Heart left ventricle (tissue), 13 donors: ENCODE measurements around the gene SLC4A4.

Experiments
- POLR2A ChIP-seq, 2 donors: fragments of 450-650 bp; IDR thresholded peaks; one replicate each; pipeline ENCODE4 v1.6.1; 2017; ENCODE audit warnings: antibody characterized with exemption in 2 of 2, mild to moderate bottlenecking in 2 of 2, moderate library complexity in 2 of 2
- TF ChIP-seq, protein P1 (sequence below), 12 donors: fragments of 200-600 bp; sonication (generic) in 4 of 12; IDR thresholded peaks; one replicate each; pipeline versions ENCODE4 v1.5.0 to v1.8.0; 2018 to 2022; ENCODE audit warnings: antibody characterized with exemption in 12 of 12, mild to moderate bottlenecking in 5 of 12
- donor health status: ischemic (EF 13 %, LVEDD 7.1; RV severe dilation, severe dysfunction).
- donor health status: DM: no; HTN: yes; CAD: no.
- donor health status: DM: no; HTN: no; CAD: no.
- donor health status: ischemic (EF 25% LVEDD 6.9; RV normal size, moderate dysfunction).
- donor health status: ischemic (EF 25% LVEDD 5.7; RV mildly dilated, moderate dysfunction).
- donor health status: ischemic (EF 35%, LVEDD 5.7; RV mildly dilated, moderate dysfunction).
- donor health status: nonischemic (EF 11% LVEDD 7.7; RV severe dilation, severe dysfunction).
- donor health status: DM: yes; HTN: yes; CAD: no.
- donor health status: PGD.
- donor health status: ischemic (EF 29% LVEDD 5.4; RV normal size, mild dysfunction).
- donor health status: nonischemic (EF 23%, LVEDD 6.1; RV moderate dilation, normal function).

DNA sequence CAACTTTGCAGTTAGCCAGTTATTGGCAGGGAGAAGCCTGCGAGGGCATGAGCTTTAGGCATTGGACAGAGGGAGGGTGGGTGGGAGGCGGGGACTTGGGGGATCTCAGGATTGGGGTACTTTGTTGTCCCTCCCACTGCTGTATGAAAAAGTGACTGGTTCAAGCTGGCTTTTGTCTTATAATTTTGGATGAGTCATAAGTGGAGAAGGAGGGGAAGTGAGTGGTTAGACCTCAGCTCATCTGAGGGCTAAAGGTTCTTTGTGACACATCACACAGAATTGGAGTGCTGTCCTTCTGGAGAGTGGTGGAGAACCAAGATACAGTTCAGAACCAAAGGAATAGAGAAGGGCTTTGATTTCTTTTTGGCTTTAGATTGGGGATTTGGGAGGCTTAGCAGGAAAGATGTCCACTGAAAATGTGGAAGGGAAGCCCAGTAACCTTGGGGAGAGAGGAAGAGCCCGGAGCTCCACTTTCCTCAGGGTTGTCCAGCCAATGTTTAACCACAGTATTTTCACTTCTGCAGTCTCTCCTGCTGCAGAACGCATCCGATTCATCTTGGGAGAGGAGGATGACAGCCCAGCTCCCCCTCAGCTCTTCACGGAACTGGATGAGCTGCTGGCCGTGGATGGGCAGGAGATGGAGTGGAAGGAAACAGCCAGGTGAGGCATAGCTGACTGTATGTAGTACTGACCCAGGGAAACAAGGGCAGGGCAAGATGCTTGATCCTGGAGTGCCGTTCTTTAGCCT lies at the start of gene SLC4A4:
- TF ChIP-seq, protein P1, sequence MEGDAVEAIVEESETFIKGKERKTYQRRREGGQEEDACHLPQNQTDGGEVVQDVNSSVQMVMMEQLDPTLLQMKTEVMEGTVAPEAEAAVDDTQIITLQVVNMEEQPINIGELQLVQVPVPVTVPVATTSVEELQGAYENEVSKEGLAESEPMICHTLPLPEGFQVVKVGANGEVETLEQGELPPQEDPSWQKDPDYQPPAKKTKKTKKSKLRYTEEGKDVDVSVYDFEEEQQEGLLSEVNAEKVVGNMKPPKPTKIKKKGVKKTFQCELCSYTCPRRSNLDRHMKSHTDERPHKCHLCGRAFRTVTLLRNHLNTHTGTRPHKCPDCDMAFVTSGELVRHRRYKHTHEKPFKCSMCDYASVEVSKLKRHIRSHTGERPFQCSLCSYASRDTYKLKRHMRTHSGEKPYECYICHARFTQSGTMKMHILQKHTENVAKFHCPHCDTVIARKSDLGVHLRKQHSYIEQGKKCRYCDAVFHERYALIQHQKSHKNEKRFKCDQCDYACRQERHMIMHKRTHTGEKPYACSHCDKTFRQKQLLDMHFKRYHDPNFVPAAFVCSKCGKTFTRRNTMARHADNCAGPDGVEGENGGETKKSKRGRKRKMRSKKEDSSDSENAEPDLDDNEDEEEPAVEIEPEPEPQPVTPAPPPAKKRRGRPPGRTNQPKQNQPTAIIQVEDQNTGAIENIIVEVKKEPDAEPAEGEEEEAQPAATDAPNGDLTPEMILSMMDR (IDR thresholded peaks at IDR 0.05), result no peak
- no peak for TF ChIP-seq POLR2A (IDR thresholded peaks at IDR 0.05)
